GM12878 (cell line): Measurements from ENCODE around the gene CNTNAP2. TPM values are rescaled to one million over a fixed set of nuclear protein-coding genes. Genes with fewer than 3 reads are reported as not detected.

Experiments
- ATAC-seq: fragments of 200-7000 bp; cut with Tn5 transposase; 3 replicates; pipeline ENCODE4 v1.9.1; 2020; ENCODE audit warnings: mild to moderate bottlenecking, moderate library complexity
- BruUV-seq: library from RNA; stranded (reverse); fragments of 400-500 nt; replicated peaks from 2 replicates; lab custom pipeline; 2021; lab: Mats Ljungman, UMichigan
- CTCF ChIA-PET: fragments of 300-600 bp; sonication (Branson Sonifier 250); formaldehyde crosslinking; extraction: SDS; loops from one replicate; lab custom pipeline; 2021; ENCODE audit warnings: inconsistent platforms; lab: Yijun Ruan, JAX
- POLR2A ChIA-PET: fragments of 350-600 bp; formaldehyde crosslinking; extraction: SDS; loops from one replicate; lab custom pipeline; 2021; ENCODE audit warnings: inconsistent platforms; lab: Charles Lee
- RAD21 ChIA-PET: fragments of 300-600 bp; sonication (Branson Sonifier 250); formaldehyde crosslinking; loops from one replicate; lab custom pipeline; 2023; ENCODE audit warnings: antibody characterized with exemption; ENCODE audit not compliant: unreplicated experiment; lab: Charles Lee
- SMC1A ChIA-PET: fragments of 300-600 bp; sonication (Branson Sonifier 250); formaldehyde crosslinking; loops from one replicate; lab custom pipeline; 2023; ENCODE audit not compliant: unreplicated experiment, uncharacterized antibody; lab: Charles Lee
- DNase-seq: peaks from one replicate; pipeline ENCODE4 v3.0.0-alpha.2; 2011; ENCODE audit warnings: low read depth, low spot score
- FAIRE-seq: peaks from 3 replicates; lab custom pipeline; 2011; peaks lifted over from hg19 to GRCh38; lab: Jason Lieb, UNC
- H2AFZ ChIP-seq: 2 replicates; pipeline ENCODE4 v1.6.0; 2011; ENCODE audit warnings: low read depth, low read length, control low read depth; ENCODE audit not compliant: control insufficient read depth
- H3K27ac ChIP-seq: 2 replicates; pipeline ENCODE4 v1.5.1; 2011; ENCODE audit warnings: control low read depth; ENCODE audit not compliant: control insufficient read depth, insufficient read depth
- H3K27me3 ChIP-seq, 2 experiments: replicated peaks in 1 of 2; 2 replicates each; pipeline versions ENCODE4 v1.6.0 to v1.6.1; 2011; ENCODE audit warnings: low read length in 1 of 2; ENCODE audit not compliant: control insufficient read depth in 2 of 2, insufficient read depth in 2 of 2
- H3K36me3 ChIP-seq, 2 experiments: 2 replicates each; pipeline ENCODE4 v1.5.1; 2011; ENCODE audit warnings: low read length in 1 of 2; ENCODE audit not compliant: control insufficient read depth in 2 of 2, insufficient read depth in 2 of 2
- H3K4me1 ChIP-seq: 2 replicates; pipeline ENCODE4 v1.6.1; 2011; ENCODE audit warnings: mild to moderate bottlenecking, low read length, moderate library complexity, mixed read lengths; ENCODE audit not compliant: control insufficient read depth, insufficient read depth
- H3K4me2 ChIP-seq: 2 replicates; pipeline ENCODE4 v1.6.0; 2011; ENCODE audit warnings: control low read depth; ENCODE audit not compliant: control insufficient read depth, insufficient read depth
- H3K4me3 ChIP-seq: fragments of 200-600 bp; sonication (generic); 2 replicates; pipeline ENCODE4 v1.5.1; 2016
- H3K79me2 ChIP-seq: 2 replicates; pipeline ENCODE4 v1.6.0; 2011; ENCODE audit warnings: low read length; ENCODE audit not compliant: control insufficient read depth, insufficient read depth
- H3K9ac ChIP-seq: 2 replicates; pipeline ENCODE4 v1.8.0; 2011; ENCODE audit warnings: low read length, control low read depth, mixed read lengths; ENCODE audit not compliant: control insufficient read depth, insufficient read depth
- H3K9me3 ChIP-seq: replicated peaks from 3 replicates; pipeline ENCODE4 v1.5.1; 2011; ENCODE audit warnings: mild to moderate bottlenecking, low read length; ENCODE audit not compliant: control insufficient read depth, insufficient read depth
- H4K20me1 ChIP-seq: 2 replicates; pipeline ENCODE4 v1.6.0; 2011; ENCODE audit not compliant: control insufficient read depth, insufficient read depth
- CHD4 ChIP-seq: fragments of 200-600 bp; sonication (generic); IDR thresholded peaks from 2 replicates; pipeline ENCODE4 v1.6.1; 2016; ENCODE audit warnings: mild to moderate bottlenecking
- EGR1 ChIP-seq, 2 experiments: IDR thresholded peaks; 1 replicate in 1 of 2; 2 replicates in 1 of 2; pipeline ENCODE4 v1.6.1; 2011 to 2012; ENCODE audit warnings: low read depth in 2 of 2, low read length in 2 of 2, borderline replicate concordance in 1 of 2, mild to moderate bottlenecking in 1 of 2, moderate library complexity in 1 of 2
- HDGF ChIP-seq: fragments of 450-650 bp; IDR thresholded peaks from 2 replicates; pipeline ENCODE4 v1.6.1; 2016; ENCODE audit warnings: antibody characterized with exemption
- MLLT1 ChIP-seq: fragments of 450-650 bp; IDR thresholded peaks from 2 replicates; pipeline ENCODE4 v1.6.1; 2016; ENCODE audit warnings: mild to moderate bottlenecking
- NFIC ChIP-seq: IDR thresholded peaks from 2 replicates; pipeline ENCODE4 v1.6.1; 2012; ENCODE audit warnings: low read depth, mild to moderate bottlenecking, inconsistent platforms, low read length, moderate library complexity
- PML ChIP-seq: IDR thresholded peaks from 2 replicates; pipeline ENCODE4 v1.6.1; 2012; ENCODE audit warnings: low read length, inconsistent platforms
- PRDM15 ChIP-seq: fragments of 450-650 bp; formaldehyde crosslinking; IDR thresholded peaks from 2 replicates; pipeline ENCODE4 v1.4.0; 2020; ENCODE audit warnings: mild to moderate bottlenecking, moderate library complexity
- RFX5 ChIP-seq: IDR thresholded peaks from 2 replicates; pipeline ENCODE4 v1.6.1; 2011; ENCODE audit warnings: low read depth, low read length, improper control_type of control experiment
- SMC3 ChIP-seq: IDR thresholded peaks from 2 replicates; pipeline ENCODE4 v1.6.1; 2011; ENCODE audit warnings: low read length, improper control_type of control experiment, borderline replicate concordance
- SUZ12 ChIP-seq: fragments of 200-600 bp; sonication (generic); IDR thresholded peaks from one replicate; pipeline ENCODE4 v1.6.1; 2018; ENCODE audit warnings: antibody characterized with exemption, mild to moderate bottlenecking; ENCODE audit not compliant: unreplicated experiment
- ZBED1 ChIP-seq: IDR thresholded peaks from 2 replicates; pipeline ENCODE4 v1.6.1; 2016; ENCODE audit warnings: borderline replicate concordance
- ZSCAN29 ChIP-seq: fragments of 450-650 bp; IDR thresholded peaks from 2 replicates; pipeline ENCODE4 v1.6.1; 2017; ENCODE audit warnings: mild to moderate bottlenecking, moderate library complexity
- WGBS: methylation state at CpG from one replicate; pipeline ENCODE4 v1.1.6; 2016; ENCODE audit warnings: low lambda C conversion rate; ENCODE audit not compliant: insufficient replicate concordance, insufficient coverage; ENCODE audit errors: missing lambda C conversion rate; 5-methylcytosine and 5-hydroxymethylcytosine counted together
- in situ Hi-C: fragments of 300-500 bp; cut with MboI; formaldehyde crosslinking; loops from 9 replicates; pipeline ENCODE4 v1.14.3; 2018; ENCODE audit warnings: mixed read lengths
- intact Hi-C: fragments of 100-400 bp; cut with micrococcal nuclease; formaldehyde crosslinking; loops from one replicate; pipeline ENCODE4 v1.14.2; 2022; ENCODE audit not compliant: unreplicated experiment
- polyA plus RNA-seq, 11 experiments: library from polyadenylated mRNA; depleted of rRNA in 4 of 11; unstranded in 6 of 11; stranded (reverse) in 5 of 11; fragments of >200 nt; fragmentation: Nextera tagmentation in 4 of 11; fragmentation: Illumina TruSeq in 1 of 11; extraction: Ambion mirVana in 4 of 11; extraction: Trizol in 1 of 11; gene quantifications; 1 replicate in 1 of 11; 2 replicates in 10 of 11; pipeline versions ENCODE4 v1.2.1 to v1.2.3, GENCODE V29; 2011 to 2016; ENCODE audit warnings: inconsistent platforms in 2 of 11, missing spikeins in 2 of 11, low read depth in 1 of 11
- total RNA-seq, 4 experiments: library from RNA; depleted of rRNA in 3 of 4; stranded (reverse); fragments of >200 nt in 3 of 4; fragmentation: Illumina TruSeq in 1 of 4; extraction: Trizol in 1 of 4; gene quantifications; 2 replicates each; pipeline versions ENCODE4 v1.2.1 to v1.2.3, GENCODE V29; 2013 to 2021

The CNTNAP2 gene
- total and polyA plus RNA-seq, 10 of the 15 experiments (the other 5 are each of a cell fraction or from before 2014, with no cell fraction given) = 0.03 to 0.08 (median 0.03) TPM; not detected in 7

- no peak overlapping the region for H2AFZ ChIP-seq
- no peaks in the 10 kb centered on the region; the same call in 2 of the 3 replicates for H3K9me3 ChIP-seq
- no peaks in the 10 kb centered on the region for H3K36me3 ChIP-seq
- no peak overlapping the region for H3K9ac ChIP-seq
- H4K20me1 ChIP-seq = no peaks in the 10 kb centered on the region
- H3K27ac ChIP-seq = no peak overlapping the region
- H3K4me3 ChIP-seq = no peak overlapping the region
- CTCF ChIA-PET = interaction anchor here (1.4 kb wide), 1 partner anchor 24 kb away, joined by 3 read pairs; no protein-coding TSS in a partner anchor
- POLR2A ChIA-PET = no interaction called here
- no peak for TF ChIP-seq PRDM15 (CRISPR knock-in tag)
- H3K4me2 ChIP-seq = no peak overlapping the region
- in situ Hi-C loops (no loop called here), intact Hi-C loops (no loop called here)
- no peaks in the 10 kb centered on the region for H3K79me2 ChIP-seq
- H3K4me1 ChIP-seq = no peaks in the 10 kb centered on the region
- 30% methylated on average over 3 of the region's 3 CpGs for WGBS
- no peaks in the 10 kb centered on the region for H3K27me3 ChIP-seq
- DNase-seq = no peak
- BruUV-seq = no TSS peak
- no peak for ATAC-seq
- SMC1A ChIA-PET = no interaction called here
- RAD21 ChIA-PET = no interaction called here
- no peak for FAIRE-seq
Observed at GRCh38 chr7:148041156-148041555, 1924.6 kb downstream of the CNTNAP2 start.

- H4K20me1 ChIP-seq = no peaks in the 10 kb centered on the region
- RAD21 ChIA-PET = no interaction called here
- no peaks in the 10 kb centered on the region for H3K27me3 ChIP-seq
- CTCF ChIA-PET = no interaction called here
- intact Hi-C loops = no loop called here
- ATAC-seq (no peak), FAIRE-seq (no peak), DNase-seq (no peak)
- no peak overlapping the region for H3K27ac ChIP-seq
- SMC1A ChIA-PET = no interaction called here
- H3K4me2 ChIP-seq = no peak overlapping the region
- 14% methylated on average over 3 of the region's 3 CpGs for WGBS
- no peaks in the 10 kb centered on the region; the same call in 2 of the 3 replicates for H3K9me3 ChIP-seq
- in situ Hi-C loops = no loop called here
- no peaks in the 10 kb centered on the region for H3K4me1 ChIP-seq
- no peak overlapping the region for H3K9ac ChIP-seq
- H3K36me3 ChIP-seq = no peaks in the 10 kb centered on the region
- H3K79me2 ChIP-seq = no peaks in the 10 kb centered on the region
- POLR2A ChIA-PET = no interaction called here
- H2AFZ ChIP-seq = no peak overlapping the region
- TF ChIP-seq HDGF (no peak), ZBED1 (no peak), PML (no peak), ZSCAN29 (no peak), MLLT1 (no peak), CHD4 (no peak), EGR1 (IDR thresholded peaks at IDR 0.05; ENCODE audit: borderline replicate concordance in 1 of 2, low read depth in 2 of 2, low read length in 2 of 2) (no peak), NFIC (no peak), RFX5 (no peak), SMC3 (no peak), SUZ12 (no peak)
- no peak overlapping the region for H3K4me3 ChIP-seq
- no TSS peak for BruUV-seq
Observed at GRCh38 chr7:148042935-148043631, 1926.5 kb downstream of the CNTNAP2 start.
